WERI-Rb-1 (cell line): Measurements from ENCODE around the gene MLC1.

Experiments
- DNase-seq: peaks from one replicate; pipeline ENCODE4 v3.0.0-alpha.2; 2020
- H3K27ac ChIP-seq: fragments of 250-450 bp; sonication (Bioruptor Pico); 2 replicates; pipeline ENCODE4 v1.5.1; 2020; ENCODE audit warnings: mild to moderate bottlenecking, moderate library complexity
- H3K27me3 ChIP-seq: fragments of 250-450 bp; sonication (Bioruptor Pico); 2 replicates; pipeline ENCODE4 v1.5.1; 2021; ENCODE audit warnings: mild to moderate bottlenecking, low read depth, moderate library complexity; ENCODE audit not compliant: insufficient read depth, severe bottlenecking
- H3K36me3 ChIP-seq: fragments of 250-450 bp; sonication (Bioruptor Pico); 2 replicates; pipeline ENCODE4 v1.5.1; 2020; ENCODE audit warnings: mild to moderate bottlenecking, moderate library complexity
- H3K4me3 ChIP-seq: 2 replicates; pipeline ENCODE4 v1.5.1; 2011; ENCODE audit warnings: low read depth, mild to moderate bottlenecking, control low read depth, low read length
- H3K9me3 ChIP-seq: fragments of 250-450 bp; sonication (Bioruptor Pico); 2 replicates; pipeline ENCODE4 v1.5.1; 2021; ENCODE audit warnings: mild to moderate bottlenecking, moderate library complexity; ENCODE audit not compliant: severe bottlenecking
- CTCF ChIP-seq: IDR thresholded peaks from 2 replicates; pipeline ENCODE4 v1.5.1; 2011; ENCODE audit warnings: low read depth, mild to moderate bottlenecking, control low read depth, inconsistent platforms, low read length

MLC1 gene

GRCh38 chr22:50058906-50059880, 26.0 kb downstream of the MLC1 start:
- H3K4me3 ChIP-seq = no peak overlapping the region
- H3K36me3 ChIP-seq = no peaks in the 10 kb centered on the region
- H3K27ac ChIP-seq = no peak overlapping the region

GRCh38 chr22:50058061-50058905, 26.9 kb downstream of the MLC1 start, which contains the start of gene TTLL8:
TTLL8 (minus strand) TSS chr22:50058298.
- TF ChIP-seq CTCF = no peak
- no peaks in the 10 kb centered on the region for H3K9me3 ChIP-seq
- H3K27ac ChIP-seq = no peak within 1 kb of the TSS
- no peak within 1 kb of the TSS for H3K4me3 ChIP-seq
- H3K27me3 ChIP-seq = no peaks in the 10 kb centered on the region
- no peak for DNase-seq
- no peaks in the 10 kb centered on the region for H3K36me3 ChIP-seq

More at GRCh38 chr22:50058906-50059880, 26.0 kb downstream of the MLC1 start:
- H3K27me3 ChIP-seq = no peaks in the 10 kb centered on the region
- H3K9me3 ChIP-seq = no peaks in the 10 kb centered on the region
- 0 out of 2 replicates have a peak, but pooled peaks have one; percentile 1 for TF ChIP-seq CTCF
- DNase-seq = peak; percentile 22

GRCh38 chr22:50057278-50058060, 27.8 kb downstream of the MLC1 start:
- H3K4me3 ChIP-seq = no peak overlapping the region
- no peak for DNase-seq
- no peak overlapping the region for H3K27ac ChIP-seq
- no peaks in the 10 kb centered on the region for H3K27me3 ChIP-seq
- no peaks in the 10 kb centered on the region for H3K36me3 ChIP-seq
- no peak for TF ChIP-seq CTCF
- no peaks in the 10 kb centered on the region for H3K9me3 ChIP-seq

GRCh38 chr22:50056214-50056972, 28.8 kb downstream of the MLC1 start:
- H3K27ac ChIP-seq = no peak overlapping the region
- H3K9me3 ChIP-seq = no peaks in the 10 kb centered on the region
- no peak overlapping the region for H3K4me3 ChIP-seq
- no peaks in the 10 kb centered on the region for H3K36me3 ChIP-seq
- DNase-seq = no peak
- no peaks in the 10 kb centered on the region for H3K27me3 ChIP-seq
- no peak for TF ChIP-seq CTCF

GRCh38 chr22:50053861-50054260, 31.4 kb downstream of the MLC1 start:
- DNase-seq = no peak
- Histone ChIP-seq H3K36me3 (no peaks in the 10 kb centered on the region), H3K27me3 (no peaks in the 10 kb centered on the region), H3K27ac (no peak overlapping the region), H3K4me3 (no peak overlapping the region), H3K9me3 (no peaks in the 10 kb centered on the region)
- TF ChIP-seq CTCF = no peak
